Activated CD8-positive, alpha-beta memory T cell treated with anti-CD3 and anti-CD28 coated beads, Interleukin-2, amount 10 ng/mL, durations not matched to agents 7 days and 5 days (primary cell): Measurements from ENCODE around the gene HSPG2. TPM values are rescaled to one million over a fixed set of nuclear protein-coding genes. Genes with fewer than 3 reads are reported as not detected.
A peak's percentile ranks its signal among the peaks of the same experiment; 100 is the strongest.

Experiments
- ATAC-seq: fragments of 150-1000 bp; cut with Tn5 transposase; one replicate; pipeline ENCODE4 v1.10.0; 2021; ENCODE audit warnings: moderate library complexity
- CTCF ChIA-PET: fragments of 350-600 bp; sonication (Branson Sonifier 250); formaldehyde crosslinking; loops from one replicate; lab custom pipeline; 2021; ENCODE audit warnings: antibody characterized with exemption; lab: Charles Lee
- DNase-seq: peaks from one replicate; pipeline ENCODE4 v3.0.0-alpha.2; 2020
- H3K27ac Mint-ChIP-seq: one replicate; pipeline ENCODE4 v1.8.0; 2021; ENCODE audit warnings: mild to moderate bottlenecking, mixed read lengths
- H3K27me3 Mint-ChIP-seq: one replicate; pipeline ENCODE4 v1.8.0; 2021; ENCODE audit warnings: mixed read lengths
- H3K36me3 Mint-ChIP-seq: one replicate; pipeline ENCODE4 v1.8.0; 2021; ENCODE audit warnings: mild to moderate bottlenecking, mixed read lengths
- H3K4me1 Mint-ChIP-seq: one replicate; pipeline ENCODE4 v1.8.0; 2021; ENCODE audit warnings: mixed read lengths
- H3K4me3 Mint-ChIP-seq: one replicate; pipeline ENCODE4 v1.8.0; 2021; ENCODE audit warnings: mild to moderate bottlenecking, moderate library complexity, mixed read lengths
- H3K9me3 Mint-ChIP-seq: one replicate; pipeline ENCODE4 v1.8.0; 2022; ENCODE audit warnings: low read depth, mixed read lengths
- total RNA-seq, 2 experiments: library from RNA; stranded (reverse); gene quantifications; one replicate each; pipeline ENCODE4 v1.2.3, GENCODE V29; 2021

HSPG2 gene
- total RNA-seq, 2 experiments from 2014 or later, result 1.0 to 2.5 TPM

- no peak overlapping the region for H3K4me3 Mint-ChIP-seq
- CTCF ChIA-PET, result no interaction called here
- H3K36me3 Mint-ChIP-seq, result no peaks in the 10 kb centered on the region
- peaks cover 20% of the 10 kb centered on the region for H3K27me3 Mint-ChIP-seq
- no peak for DNase-seq
- peaks cover 7% of the 10 kb centered on the region for H3K4me1 Mint-ChIP-seq
- ATAC-seq, result no peak
- no peak overlapping the region for H3K27ac Mint-ChIP-seq
- H3K9me3 Mint-ChIP-seq, result no peaks in the 10 kb centered on the region
Observed at GRCh38 chr1:21816602-21817302, 120.4 kb downstream of the HSPG2 start.

- H3K9me3 Mint-ChIP-seq, result no peaks in the 10 kb centered on the region
- no peak overlapping the region for H3K27ac Mint-ChIP-seq
- H3K4me1 Mint-ChIP-seq, result peaks cover 7% of the 10 kb centered on the region
- H3K27me3 Mint-ChIP-seq, result peaks cover 26% of the 10 kb centered on the region
- no peaks in the 10 kb centered on the region for H3K36me3 Mint-ChIP-seq
- DNase-seq, result no peak
- CTCF ChIA-PET, result no interaction called here
- no peak overlapping the region for H3K4me3 Mint-ChIP-seq
- no peak for ATAC-seq
Observed at GRCh38 chr1:21815724-21816321, 121.3 kb downstream of the HSPG2 start.

- DNase-seq, result no peak
- ATAC-seq, result no peak
- Mint-ChIP-seq H3K36me3 (no peaks in the 10 kb centered on the region), H3K4me1 (peaks cover 7% of the 10 kb centered on the region), H3K9me3 (no peaks in the 10 kb centered on the region), H3K27ac (no peak overlapping the region), H3K27me3 (peaks cover 26% of the 10 kb centered on the region), H3K4me3 (no peak overlapping the region)
- CTCF ChIA-PET, result no interaction called here
Observed at GRCh38 chr1:21814981-21815582, 122.0 kb downstream of the HSPG2 start.

GRCh38 chr1:21814241-21814918 is 122.7 kb downstream of the HSPG2 start:
- Mint-ChIP-seq H3K27ac (no peak overlapping the region), H3K27me3 (peaks cover 26% of the 10 kb centered on the region), H3K4me1 (peaks cover 7% of the 10 kb centered on the region), H3K36me3 (no peaks in the 10 kb centered on the region), H3K4me3 (no peak overlapping the region), H3K9me3 (no peaks in the 10 kb centered on the region)
- CTCF ChIA-PET, result no interaction called here
- DNase-seq (no peak), ATAC-seq (peak; percentile 63)

- Mint-ChIP-seq H3K4me1 (peaks cover 6% of the 10 kb centered on the region), H3K27ac (no peak overlapping the region), H3K27me3 (peaks cover 26% of the 10 kb centered on the region), H3K4me3 (no peak overlapping the region), H3K9me3 (no peaks in the 10 kb centered on the region), H3K36me3 (no peaks in the 10 kb centered on the region)
- DNase-seq, result no peak
- CTCF ChIA-PET, result interaction anchor here (0.7 kb wide), 1 partner anchor 1736 kb away, joined by 3 read pairs; no protein-coding TSS in a partner anchor
- ATAC-seq, result no peak
Observed at GRCh38 chr1:21813542-21813941, 123.6 kb downstream of the HSPG2 start.

GRCh38 chr1:21811875-21812305 is 125.2 kb downstream of the HSPG2 start, which contains the start of gene LDLRAD2:
LDLRAD2 (plus strand) TSS chr1:21812265; CDS start chr1:21812452, 187 bp downstream.
- ATAC-seq (no peak), DNase-seq (no peak)
- no peaks in the 10 kb centered on the region for H3K36me3 Mint-ChIP-seq
- H3K27me3 Mint-ChIP-seq, result peaks cover 26% of the 10 kb centered on the region
- H3K27ac Mint-ChIP-seq, result no peak within 1 kb of the TSS
- CTCF ChIA-PET, result no interaction called here
- no peaks in the 10 kb centered on the region for H3K9me3 Mint-ChIP-seq
- H3K4me1 Mint-ChIP-seq, result peaks cover 3% of the 10 kb centered on the region
- no peak within 1 kb of the TSS for H3K4me3 Mint-ChIP-seq

- Mint-ChIP-seq H3K9me3 (no peaks in the 10 kb centered on the region), H3K27ac (no peak overlapping the region), H3K4me3 (no peak overlapping the region), H3K27me3 (peaks cover 5% of the 10 kb centered on the region), H3K4me1 (no peaks in the 10 kb centered on the region), H3K36me3 (no peaks in the 10 kb centered on the region)
- DNase-seq (no peak), ATAC-seq (no peak)
- CTCF ChIA-PET, result no interaction called here
Observed at GRCh38 chr1:21804536-21804935, 132.6 kb downstream of the HSPG2 start.

- no peak for ATAC-seq
- no peaks in the 10 kb centered on the region for H3K36me3 Mint-ChIP-seq
- no peak for DNase-seq
- no peak overlapping the region for H3K4me3 Mint-ChIP-seq
- peaks cover 4% of the 10 kb centered on the region for H3K4me1 Mint-ChIP-seq
- H3K9me3 Mint-ChIP-seq, result no peaks in the 10 kb centered on the region
- H3K27me3 Mint-ChIP-seq, result peaks cover 3% of the 10 kb centered on the region
- no peak overlapping the region for H3K27ac Mint-ChIP-seq
- CTCF ChIA-PET, result no interaction called here
Observed at GRCh38 chr1:21801100-21801499, 136.0 kb downstream of the HSPG2 start.

GRCh38 chr1:21799730-21800129 is 137.4 kb downstream of the HSPG2 start:
- H3K27me3 Mint-ChIP-seq, result peaks cover 3% of the 10 kb centered on the region

GRCh38 chr1:21795075-21795474 is 142.0 kb downstream of the HSPG2 start:
- Mint-ChIP-seq H3K9me3 (peaks cover 9% of the 10 kb centered on the region), H3K27me3 (no peaks in the 10 kb centered on the region), H3K4me3 (no peak overlapping the region), H3K36me3 (peaks cover 6% of the 10 kb centered on the region), H3K27ac (no peak overlapping the region), H3K4me1 (peaks cover 16% of the 10 kb centered on the region)
- DNase-seq (no peak), ATAC-seq (no peak)
- CTCF ChIA-PET, result no interaction called here

More at GRCh38 chr1:21799730-21800129, 137.4 kb downstream of the HSPG2 start:
- no peak overlapping the region for H3K27ac Mint-ChIP-seq
- peaks cover 6% of the 10 kb centered on the region for H3K9me3 Mint-ChIP-seq
- CTCF ChIA-PET, result interaction anchor here (0.7 kb wide), 1 partner anchor 296 kb away, joined by 3 read pairs; no protein-coding TSS in a partner anchor
- H3K36me3 Mint-ChIP-seq, result peaks cover 3% of the 10 kb centered on the region
- H3K4me3 Mint-ChIP-seq, result no peak overlapping the region
- H3K4me1 Mint-ChIP-seq, result peaks cover 4% of the 10 kb centered on the region
- ATAC-seq, result no peak
- DNase-seq, result no peak

- Mint-ChIP-seq H3K27me3 (no peaks in the 10 kb centered on the region), H3K36me3 (peaks cover 6% of the 10 kb centered on the region), H3K9me3 (peaks cover 9% of the 10 kb centered on the region), H3K4me3 (no peak overlapping the region), H3K4me1 (peaks cover 20% of the 10 kb centered on the region), H3K27ac (no peak overlapping the region)
- ATAC-seq (no peak), DNase-seq (no peak)
- CTCF ChIA-PET, result no interaction called here
Observed at GRCh38 chr1:21794656-21795055, 142.5 kb downstream of the HSPG2 start.

- no peaks in the 10 kb centered on the region for H3K27me3 Mint-ChIP-seq
- CTCF ChIA-PET, result no interaction called here
- peaks cover 9% of the 10 kb centered on the region for H3K9me3 Mint-ChIP-seq
- no peak for ATAC-seq
- peaks cover 20% of the 10 kb centered on the region for H3K4me1 Mint-ChIP-seq
- no peak overlapping the region for H3K4me3 Mint-ChIP-seq
- no peak overlapping the region for H3K27ac Mint-ChIP-seq
- H3K36me3 Mint-ChIP-seq, result peaks cover 6% of the 10 kb centered on the region
- DNase-seq, result no peak
Observed at GRCh38 chr1:21793104-21793503, 144.0 kb downstream of the HSPG2 start.

- DNase-seq, result no peak
- Mint-ChIP-seq H3K4me1 (peaks cover 18% of the 10 kb centered on the region), H3K27me3 (peaks cover 4% of the 10 kb centered on the region), H3K4me3 (no peak overlapping the region), H3K27ac (no peak overlapping the region), H3K36me3 (peaks cover 5% of the 10 kb centered on the region), H3K9me3 (no peaks in the 10 kb centered on the region)
- ATAC-seq, result no peak
- CTCF ChIA-PET, result no interaction called here
Observed at GRCh38 chr1:21786640-21787039, 150.5 kb downstream of the HSPG2 start.
